Mucosa of rectum (tissue), 2 donors: ENCODE results near the gene MAP3K6.
"Not testable (repeated sequence)": the region's sequence is repeated elsewhere in the genome, so short reads cannot be mapped to it uniquely, and the experiment has no call there.

ENCODE experiments used
- H3K27ac ChIP-seq, 2 donors: one replicate each; pipeline ENCODE4 v1.7.0; 2013; ENCODE audit warnings: inconsistent platforms in 2 of 2, low read depth in 2 of 2, low read length in 2 of 2
- H3K27me3 ChIP-seq, 2 donors: one replicate each; pipeline ENCODE4 v1.7.0; 2013; ENCODE audit warnings: low read length in 2 of 2; ENCODE audit not compliant: control insufficient read depth in 2 of 2, insufficient read depth in 2 of 2
- H3K36me3 ChIP-seq, 2 donors: one replicate each; pipeline ENCODE4 v1.7.0; 2013; ENCODE audit warnings: low read length in 2 of 2; ENCODE audit not compliant: control insufficient read depth in 2 of 2, insufficient read depth in 2 of 2
- H3K4me1 ChIP-seq, 2 donors: one replicate each; pipeline ENCODE4 v1.7.0; 2013; ENCODE audit warnings: low read length in 2 of 2, mild to moderate bottlenecking in 1 of 2; ENCODE audit not compliant: control insufficient read depth in 2 of 2, insufficient read depth in 2 of 2
- H3K4me3 ChIP-seq, 2 donors: one replicate each; pipeline ENCODE4 v1.7.0; 2013; ENCODE audit warnings: low read length in 2 of 2
- H3K9ac ChIP-seq, 2 donors: one replicate each; pipeline ENCODE4 v1.7.0; 2013; ENCODE audit warnings: low read length in 2 of 2, low read depth in 1 of 2, mild to moderate bottlenecking in 1 of 2
- H3K9me3 ChIP-seq, 2 donors: one replicate each; pipeline ENCODE4 v1.7.0; 2013; ENCODE audit warnings: low read length in 2 of 2; ENCODE audit not compliant: control insufficient read depth in 2 of 2
- donor health status: healthy.
- donor health status: Normal muscosa, but diverticular disease.

Gene MAP3K6

DNA sequence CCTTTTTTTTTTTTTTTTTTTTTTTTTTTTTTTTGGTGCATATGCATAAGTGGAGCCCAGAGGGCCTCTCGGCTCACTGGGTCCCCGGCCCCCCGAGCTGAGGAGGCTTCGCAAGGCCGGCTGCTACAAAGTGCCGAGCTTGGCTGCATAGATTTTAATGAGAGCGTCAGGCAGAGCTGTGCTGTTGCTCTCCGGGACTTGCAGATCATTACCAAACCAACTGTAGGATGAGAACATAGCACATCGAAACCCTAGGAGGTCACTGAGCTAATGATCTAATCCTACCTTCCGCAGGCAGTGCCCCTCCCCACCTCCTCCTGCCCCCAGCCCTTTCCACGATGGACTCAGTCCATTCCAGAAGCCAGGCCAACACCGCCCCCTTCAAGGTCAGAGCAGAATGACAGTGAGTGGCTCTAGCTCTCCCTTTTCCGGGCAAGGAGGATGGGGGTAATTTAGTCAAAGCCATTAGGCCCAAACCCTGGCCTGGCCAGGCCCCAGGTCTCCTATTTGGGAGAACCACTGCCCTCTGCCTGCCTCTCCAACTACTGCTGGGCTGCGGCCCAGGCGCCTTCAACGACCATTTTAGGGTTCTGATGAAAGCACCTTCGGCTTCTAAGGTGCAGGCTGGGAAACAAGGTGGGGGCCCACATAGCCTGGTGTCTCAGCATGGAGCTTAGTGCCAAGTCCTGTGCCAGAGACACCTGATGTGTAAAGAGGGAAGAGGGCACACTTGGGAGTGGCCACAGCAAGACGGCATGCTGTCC, 39.0 kb upstream of the MAP3K6 start:
- H3K4me3 ChIP-seq, H3K9ac ChIP-seq, H3K27me3 ChIP-seq, H3K9me3 ChIP-seq, H3K27ac ChIP-seq: not testable (repeated sequence)
- Histone ChIP-seq H3K36me3 (peaks cover 38 to 42% of the 10 kb centered on the region in 2 donors), H3K4me1 (peaks cover 19 to 23% of the 10 kb centered on the region in 2 donors)

DNA sequence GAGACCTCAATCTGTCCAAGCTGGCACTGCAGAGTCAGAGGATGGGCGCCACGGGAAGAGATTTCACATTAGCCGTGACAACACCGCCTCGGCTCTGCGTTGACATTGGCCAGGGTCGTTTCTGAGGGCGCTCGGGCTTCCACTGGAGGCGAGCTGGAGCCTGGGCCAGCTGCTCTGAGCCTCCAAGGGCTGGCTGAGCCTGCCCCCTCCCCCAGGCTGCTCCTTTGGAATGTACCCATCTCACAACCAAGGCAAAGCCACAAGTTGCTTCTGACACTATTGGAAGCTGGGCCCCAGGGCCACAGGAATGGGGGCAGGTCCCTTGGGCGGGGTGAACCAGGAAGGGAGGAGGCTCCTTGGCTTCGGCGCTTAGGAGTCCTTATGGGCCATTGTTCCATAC, 38.3 kb upstream of the MAP3K6 start:
- Histone ChIP-seq H3K9ac (no peak overlapping the region), H3K4me1 (peaks cover 19 to 23% of the 10 kb centered on the region in 2 donors), H3K27ac (peak overlapping the region; percentile 5 to 48), H3K27me3 (no peaks in the 10 kb centered on the region), H3K36me3 (peaks cover 31 to 35% of the 10 kb centered on the region in 2 donors), H3K9me3 (no peaks in the 10 kb centered on the region), H3K4me3 (no peak overlapping the region)

DNA sequence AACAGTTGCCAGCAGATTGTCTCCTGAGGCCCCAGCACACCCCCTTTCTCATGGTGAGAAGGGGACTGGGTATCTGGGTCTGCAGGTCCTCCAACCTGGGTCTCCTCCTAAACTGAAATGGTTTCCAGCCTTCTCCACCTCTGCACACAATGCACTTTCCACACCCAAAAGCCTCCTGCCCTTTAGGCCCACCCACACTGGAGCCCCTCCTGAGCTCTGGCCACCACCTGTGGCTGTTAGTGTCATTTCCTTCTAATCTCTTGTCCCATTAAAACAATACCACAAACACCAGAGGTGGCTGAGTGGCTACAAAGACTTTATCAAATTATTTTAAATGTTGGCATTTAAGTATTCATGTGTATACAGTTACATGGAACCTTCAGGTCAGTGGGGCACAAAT, 37.2 kb upstream of the MAP3K6 start:
- peaks cover 26 to 29% of the 10 kb centered on the region in 2 donors for H3K36me3 ChIP-seq
- no peak overlapping the region for H3K9ac ChIP-seq
- H3K4me3 ChIP-seq: no peak overlapping the region
- no peaks in the 10 kb centered on the region for H3K9me3 ChIP-seq
- no peaks in the 10 kb centered on the region for H3K27me3 ChIP-seq
- H3K4me1 ChIP-seq: peaks cover 19 to 26% of the 10 kb centered on the region in 2 donors
- peak overlapping the region; percentile 58 to 66 for H3K27ac ChIP-seq

DNA sequence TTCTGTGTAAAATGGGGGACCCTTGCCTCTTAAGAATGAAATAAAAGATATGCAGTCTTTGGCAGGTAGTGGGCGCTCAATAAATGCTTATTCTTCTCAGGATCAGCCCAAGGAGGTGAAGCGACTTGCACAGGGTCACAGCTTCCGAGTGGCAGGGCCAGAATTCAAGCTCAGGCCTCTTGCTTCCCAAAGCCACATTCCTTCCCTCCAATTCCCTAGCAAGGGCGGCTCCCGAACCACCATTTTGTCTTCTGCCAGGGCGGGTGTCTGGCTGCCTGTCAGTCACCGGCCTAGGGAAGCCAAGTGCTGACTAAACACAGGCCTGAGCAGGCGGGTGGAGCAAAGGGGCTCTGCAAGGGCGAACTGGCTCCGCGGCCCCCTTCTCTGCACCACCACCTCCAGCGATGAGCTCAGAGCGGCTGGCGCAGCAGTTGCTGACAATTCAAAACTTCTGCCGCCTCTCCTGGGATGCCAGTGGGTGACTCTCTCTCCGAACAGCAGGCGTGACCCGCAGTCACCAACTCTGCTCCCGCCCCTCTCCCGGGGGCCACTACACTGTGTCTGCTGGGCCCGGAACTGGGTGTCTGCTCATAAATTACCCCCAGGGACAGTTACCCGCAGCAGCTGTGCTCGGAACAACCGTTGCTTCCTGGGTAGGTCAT, 36.4 kb upstream of the MAP3K6 start:
- no peaks in the 10 kb centered on the region for H3K9me3 ChIP-seq
- peak overlapping the region; percentile 58 to 66 for H3K27ac ChIP-seq
- H3K4me1 ChIP-seq: peaks cover 19 to 31% of the 10 kb centered on the region in 2 donors
- H3K36me3 ChIP-seq: peaks cover 20 to 22% of the 10 kb centered on the region in 2 donors
- H3K27me3 ChIP-seq: no peaks in the 10 kb centered on the region
- peak overlapping the region in 1 of 2 donors; percentile 33 for H3K4me3 ChIP-seq
- no peak overlapping the region for H3K9ac ChIP-seq

DNA sequence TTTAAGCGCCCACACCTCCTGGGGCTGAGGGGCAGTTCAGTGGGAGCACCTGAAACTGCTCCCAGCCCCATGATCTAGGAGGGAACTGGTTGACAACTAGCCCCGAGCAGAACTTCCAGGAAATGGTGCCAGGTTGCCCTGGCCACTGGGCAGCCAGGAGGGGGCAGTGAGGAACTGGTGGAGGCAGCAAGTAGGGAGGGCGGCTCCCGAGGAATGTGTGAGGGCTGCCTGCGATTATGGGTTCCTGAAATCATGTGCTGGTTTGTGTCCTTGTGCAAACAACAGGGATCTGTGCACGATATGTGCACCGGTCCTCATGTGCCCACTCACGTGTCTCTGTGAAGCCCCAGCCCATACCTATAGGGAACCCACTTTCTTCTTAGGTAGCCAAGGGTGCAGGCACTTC, 35.6 kb upstream of the MAP3K6 start:
- Histone ChIP-seq H3K27ac (peak overlapping the region; percentile 58 to 66), H3K4me1 (peaks cover 18 to 31% of the 10 kb centered on the region in 2 donors), H3K27me3 (no peaks in the 10 kb centered on the region), H3K9me3 (no peaks in the 10 kb centered on the region), H3K36me3 (peaks cover 11 to 14% of the 10 kb centered on the region in 2 donors), H3K4me3 (no peak overlapping the region), H3K9ac (peak overlapping the region in 1 of 2 donors; percentile 18)

DNA sequence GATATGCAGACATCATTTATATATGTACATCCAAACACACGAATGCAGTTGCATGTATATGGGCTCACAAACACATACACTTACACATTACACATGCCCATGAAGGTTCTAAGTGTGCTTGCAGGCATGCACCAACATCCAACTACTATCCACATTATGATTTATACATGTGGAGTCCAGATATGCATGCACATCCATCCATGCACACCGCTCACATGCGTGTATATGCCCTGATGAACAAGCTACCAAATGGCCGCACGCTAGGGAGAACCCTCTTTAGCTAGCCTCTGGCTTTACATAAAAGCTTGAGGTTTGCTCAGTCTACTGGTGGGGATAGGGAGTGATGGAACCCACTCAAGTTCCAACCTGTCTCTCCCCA, 34.2 kb upstream of the MAP3K6 start:
- Histone ChIP-seq H3K27ac (no peak overlapping the region), H3K27me3 (no peaks in the 10 kb centered on the region), H3K4me3 (no peak overlapping the region), H3K9me3 (no peaks in the 10 kb centered on the region), H3K36me3 (peaks cover 4% of the 10 kb centered on the region in 2 donors), H3K9ac (no peak overlapping the region), H3K4me1 (peaks cover 17 to 28% of the 10 kb centered on the region in 2 donors)

DNA sequence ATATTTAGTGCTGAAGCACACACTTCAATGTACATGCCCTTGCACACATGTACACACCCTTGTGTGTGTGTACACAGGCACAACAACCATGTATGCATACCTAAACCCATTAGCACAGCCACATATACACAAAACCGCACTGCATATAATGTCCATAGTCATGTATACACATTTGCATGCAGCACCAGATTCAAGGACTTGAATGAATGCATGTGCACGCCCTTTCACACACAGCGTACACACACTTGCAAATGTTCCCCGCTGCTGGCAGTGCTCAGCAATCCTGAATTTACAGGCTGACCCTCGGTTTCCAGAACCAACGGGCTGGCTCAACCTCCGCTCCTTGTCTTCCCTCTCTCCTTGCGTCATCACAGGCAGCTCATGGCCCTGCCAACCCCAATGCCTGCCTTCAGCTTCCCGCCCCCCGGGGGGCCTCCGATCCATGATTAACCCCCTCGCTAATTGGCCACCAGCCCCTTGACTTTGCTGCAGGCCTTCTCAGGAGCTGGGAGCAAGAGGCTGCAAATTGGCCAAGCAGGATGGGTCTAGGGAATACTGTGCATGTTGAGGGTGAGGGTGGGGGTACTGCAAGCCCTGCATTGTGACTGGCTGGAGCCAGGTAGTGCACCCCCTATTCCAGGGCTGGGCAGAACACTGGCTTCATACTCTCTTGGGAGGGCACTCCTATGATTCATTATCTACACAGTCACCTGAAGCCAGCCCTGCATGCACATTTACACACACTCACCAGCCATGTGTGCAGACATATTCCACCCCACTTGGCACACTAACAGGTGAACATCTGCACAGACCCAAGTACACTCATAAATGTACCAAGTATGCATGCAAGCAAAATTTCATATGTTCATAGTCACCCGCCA, 33.6 kb upstream of the MAP3K6 start:
- peaks cover 17 to 28% of the 10 kb centered on the region in 2 donors for H3K4me1 ChIP-seq
- no peak overlapping the region for H3K9ac ChIP-seq
- no peaks in the 10 kb centered on the region for H3K27me3 ChIP-seq
- no peak overlapping the region for H3K27ac ChIP-seq
- H3K36me3 ChIP-seq: peaks cover 4% of the 10 kb centered on the region in 2 donors
- H3K4me3 ChIP-seq: no peak overlapping the region
- no peaks in the 10 kb centered on the region for H3K9me3 ChIP-seq

DNA sequence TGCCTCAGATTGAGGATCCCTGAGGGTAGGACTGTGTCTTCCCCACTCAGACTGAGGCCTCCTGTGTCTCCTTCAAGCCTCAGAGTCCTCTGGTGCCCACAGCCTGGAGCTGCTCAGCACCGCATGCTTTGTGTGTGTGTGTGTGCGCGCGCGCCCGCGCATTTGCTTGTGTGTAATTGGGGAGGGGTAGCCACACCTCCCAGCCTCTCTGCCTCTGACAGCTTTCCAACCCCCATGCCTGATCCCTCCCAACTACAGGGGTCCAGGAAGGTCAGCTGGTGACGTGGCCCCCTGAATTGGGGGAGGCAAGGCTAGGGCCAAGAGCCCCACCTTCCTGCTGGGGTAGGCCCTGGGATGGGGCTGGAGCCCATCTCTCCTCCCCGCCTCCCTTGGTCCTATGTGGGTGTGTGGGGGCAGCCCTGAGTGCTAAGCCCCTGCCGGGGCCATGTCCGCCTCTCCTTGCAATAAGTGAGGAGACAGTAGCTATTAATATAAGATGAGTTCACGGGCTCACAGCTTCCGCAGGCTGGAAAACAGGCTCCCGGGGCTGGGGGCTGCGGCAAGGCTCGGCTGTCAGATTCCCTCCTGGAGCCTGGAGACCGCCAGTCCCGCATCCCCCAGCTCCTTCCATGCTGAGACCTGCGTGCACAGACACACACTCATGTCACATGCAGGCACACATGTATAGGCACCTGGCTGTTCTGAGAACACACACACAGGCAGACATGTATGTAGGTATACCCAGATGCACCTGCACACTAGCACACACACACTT, 32.7 kb upstream of the MAP3K6 start:
- Histone ChIP-seq H3K27ac (no peak overlapping the region), H3K4me3 (no peak overlapping the region), H3K27me3 (no peaks in the 10 kb centered on the region), H3K9ac (no peak overlapping the region), H3K36me3 (no peaks in the 10 kb centered on the region), H3K4me1 (peaks cover 17 to 28% of the 10 kb centered on the region in 2 donors), H3K9me3 (no peaks in the 10 kb centered on the region)

DNA sequence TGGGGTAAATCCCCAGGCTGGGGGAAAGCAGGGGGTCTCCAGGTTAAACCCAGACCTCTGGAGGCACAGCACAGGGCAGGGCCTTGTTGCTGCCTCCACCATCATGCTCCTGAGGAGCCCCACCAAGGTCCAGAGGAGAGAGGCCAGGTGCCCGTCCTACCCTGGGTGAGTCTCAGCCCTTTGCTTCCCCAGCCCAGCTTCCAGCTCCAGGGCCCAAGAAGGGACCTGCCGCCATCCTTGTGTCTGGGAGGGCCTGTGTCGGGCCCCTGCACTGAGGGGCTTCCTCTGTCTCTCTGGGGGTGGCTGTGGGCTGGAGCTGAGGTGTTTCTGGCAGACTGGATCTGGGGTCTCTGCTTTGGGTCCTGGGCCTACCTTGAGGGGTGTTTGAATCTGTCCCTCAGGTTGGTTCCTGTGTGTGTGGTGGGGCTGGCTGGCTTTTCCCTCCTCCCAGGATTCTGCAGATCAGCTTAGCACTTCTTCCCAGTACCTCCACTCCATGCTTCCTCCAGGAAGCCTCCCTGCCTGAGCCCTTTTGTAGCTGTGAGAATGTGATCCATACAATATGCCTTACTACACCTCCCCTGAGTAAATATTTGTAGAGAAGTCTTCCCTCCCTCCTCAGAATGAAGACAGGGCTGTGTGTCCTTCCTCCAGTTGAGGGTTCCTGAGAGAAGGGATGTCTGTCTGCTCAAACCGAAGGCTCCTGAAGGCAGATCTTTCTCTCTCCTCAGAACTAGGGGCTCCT, 31.8 kb upstream of the MAP3K6 start:
- peaks cover 14 to 25% of the 10 kb centered on the region in 2 donors for H3K4me1 ChIP-seq
- H3K9me3 ChIP-seq: no peaks in the 10 kb centered on the region
- no peak overlapping the region for H3K9ac ChIP-seq
- H3K36me3 ChIP-seq: no peaks in the 10 kb centered on the region
- H3K4me3 ChIP-seq: no peak overlapping the region
- no peaks in the 10 kb centered on the region for H3K27me3 ChIP-seq
- no peak overlapping the region for H3K27ac ChIP-seq
